ENCODE data around the gene VANGL2.

Gene VANGL2

DNA sequence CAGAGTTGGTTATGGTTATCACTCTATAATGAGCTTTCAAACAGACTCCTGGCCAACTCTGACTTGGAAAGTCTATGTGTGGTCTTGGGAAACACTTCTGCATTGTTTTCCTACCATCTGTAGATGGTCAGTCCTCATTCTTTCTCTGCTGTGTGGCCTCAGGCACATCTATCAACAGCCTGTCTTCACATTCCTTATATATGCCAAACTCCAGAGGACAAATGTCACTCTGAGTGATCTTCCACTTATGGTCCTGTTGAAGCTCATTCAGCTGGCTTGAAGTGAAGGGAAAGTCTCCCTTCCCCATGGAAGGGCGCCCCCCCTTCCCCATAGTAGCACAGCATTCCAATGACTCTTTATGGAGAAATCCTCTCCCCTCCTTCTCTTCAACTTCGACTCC is 58.7 kb downstream of the VANGL2 start:
- no peak for DNase-seq

- no peak for DNase-seq
These were observed 59.3 kb downstream of the VANGL2 start for GRCh38 chr1:160459687-160460086.

DNA sequence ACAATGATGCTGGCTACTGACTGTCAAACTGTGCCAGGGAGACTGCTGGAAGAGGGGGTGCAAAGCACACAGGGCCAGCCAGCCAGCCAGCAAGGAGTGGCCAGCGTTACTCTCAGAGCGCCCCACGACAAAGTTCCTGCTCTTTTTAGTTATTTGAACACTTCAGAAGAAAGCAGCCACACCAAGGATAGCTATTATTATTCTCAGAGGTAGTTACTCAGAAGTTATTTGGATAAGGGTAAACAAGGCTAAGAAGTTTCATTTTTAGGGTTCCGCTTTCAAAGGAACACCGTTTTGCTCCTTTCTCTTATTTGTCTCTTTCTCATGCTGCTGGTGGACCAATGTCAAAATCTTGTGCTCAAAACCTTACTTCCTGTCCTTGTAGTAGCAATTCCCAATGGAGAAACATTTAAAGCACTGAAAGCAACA is 59.9 kb downstream of the VANGL2 start:
- DNase-seq, result no peak

- DNase-seq, result no peak
These were observed 60.4 kb downstream of the VANGL2 start for GRCh38 chr1:160460683-160461287.

DNA sequence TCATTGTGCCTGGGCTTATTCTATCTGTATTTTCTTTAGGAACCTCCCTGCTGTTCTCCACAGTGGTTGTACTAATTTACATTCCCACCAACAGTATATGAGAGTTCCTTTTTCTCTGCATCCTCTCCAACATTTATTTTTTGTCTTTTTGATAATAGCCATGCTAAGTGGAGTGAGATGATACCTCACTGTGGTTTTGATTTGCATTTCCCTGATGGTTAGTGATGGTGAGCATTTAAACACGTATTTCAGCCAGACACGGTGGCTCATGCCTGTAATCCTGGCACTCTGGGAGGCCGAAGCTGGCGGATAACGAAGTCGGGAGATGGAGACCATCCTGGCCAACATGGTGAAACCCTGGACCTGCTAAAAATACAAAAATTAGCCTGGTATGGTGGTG is 64.8 kb downstream of the VANGL2 start:
- no peak for DNase-seq

GRCh38 chr1:160466961-160467360 is 66.6 kb downstream of the VANGL2 start:
- DNase-seq, result no peak

DNA sequence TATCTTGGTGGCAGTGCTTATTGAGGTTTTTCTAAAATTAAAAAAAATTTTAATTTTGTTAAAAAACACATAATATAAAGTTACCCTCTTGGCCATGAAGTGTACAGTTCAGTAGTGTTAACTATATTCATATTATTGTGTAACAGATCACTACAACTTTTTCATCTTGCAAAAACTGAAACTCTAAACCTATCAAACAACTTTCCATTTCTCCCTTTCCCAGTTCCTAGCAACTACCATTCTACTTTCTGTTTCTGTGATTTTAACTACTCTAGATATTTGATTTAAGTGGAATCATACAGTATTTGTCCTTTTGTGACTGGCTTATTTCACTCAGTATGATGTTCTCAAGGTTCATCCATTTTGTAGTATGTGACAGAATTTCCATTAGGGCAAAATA is 67.2 kb downstream of the VANGL2 start:
- DNase-seq, result no peak

DNA sequence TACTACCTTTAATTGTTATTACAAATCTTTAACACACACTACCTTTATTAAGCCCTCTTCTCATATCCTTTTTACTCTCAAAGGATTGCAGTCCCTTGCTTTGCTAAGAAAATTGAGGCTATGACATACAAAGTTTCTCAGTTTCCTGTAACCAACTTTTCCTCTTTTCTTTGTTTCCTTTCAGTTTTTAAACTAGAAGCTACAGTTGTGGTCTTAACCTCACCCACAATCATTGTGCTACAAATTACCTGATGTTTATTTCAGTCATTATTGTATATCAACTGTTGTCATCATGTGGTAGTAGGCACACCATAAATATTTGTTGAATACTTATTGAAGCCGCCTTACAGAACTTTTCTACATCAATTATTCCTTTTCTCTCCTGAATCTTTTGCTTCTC is 70.9 kb downstream of the VANGL2 start:
- no peak for DNase-seq

DNA sequence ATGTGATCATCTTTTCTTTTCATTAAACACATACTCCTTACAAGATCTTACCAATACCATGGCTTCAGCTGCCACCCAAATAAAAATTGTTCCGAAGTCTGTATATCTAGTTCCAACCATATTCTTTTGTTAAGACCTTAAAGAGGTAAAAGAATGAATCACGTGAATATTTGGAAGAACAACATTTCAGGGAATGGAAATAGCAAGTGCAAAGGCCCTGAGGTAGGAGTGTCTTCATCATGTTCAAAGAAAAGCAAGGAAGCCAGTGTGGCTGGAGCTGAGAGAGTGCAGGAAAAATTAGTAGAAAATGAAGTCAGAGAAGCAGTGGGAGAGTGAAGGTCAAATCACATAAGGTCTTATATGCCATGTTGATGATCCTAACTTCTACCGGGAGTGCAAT is 71.7 kb downstream of the VANGL2 start:
- no peak for DNase-seq

DNA sequence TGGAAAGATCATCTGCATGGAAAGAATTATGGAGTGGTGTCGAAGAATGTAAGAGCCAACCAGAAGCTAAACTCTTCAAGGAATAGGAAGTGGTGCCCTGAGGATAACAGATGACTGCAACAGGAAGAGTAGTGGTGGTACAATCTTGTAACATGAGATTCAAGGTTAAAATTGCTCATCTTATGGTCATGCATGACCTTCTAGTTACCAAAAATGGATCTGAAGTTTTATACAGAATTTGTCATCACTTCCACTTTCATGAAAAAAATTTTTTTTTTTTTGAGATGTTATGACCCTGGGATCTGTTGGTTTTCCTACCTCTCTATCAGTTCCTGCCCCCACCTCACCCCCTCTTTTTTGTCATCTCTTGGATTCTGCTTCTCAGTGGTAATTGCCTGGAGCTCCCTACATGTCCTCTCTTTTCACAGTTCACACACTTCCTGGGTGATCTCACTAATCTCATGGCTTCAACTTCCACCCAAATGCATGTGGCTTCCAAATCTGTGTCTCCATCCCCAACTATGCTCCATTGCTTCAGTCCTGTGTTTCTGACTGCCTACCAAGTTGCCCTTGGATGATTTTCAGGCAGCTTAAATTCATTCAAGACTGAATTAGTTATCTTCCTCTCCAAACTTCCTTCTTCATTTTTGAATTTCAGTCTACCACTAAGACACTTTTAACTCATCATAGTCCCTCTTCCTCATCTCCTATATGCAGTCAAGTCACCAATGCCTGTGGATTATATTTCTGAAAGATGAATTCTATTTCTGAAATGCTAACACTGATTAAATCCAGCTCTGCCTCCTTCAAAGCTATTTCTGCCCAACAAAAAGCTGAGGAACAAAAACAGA is 74.3 kb downstream of the VANGL2 start:
- DNase-seq, result no peak

Measured in right kidney (tissue), 1 donor.